ENCODE measurements around the gene SYPL2.

DNA sequence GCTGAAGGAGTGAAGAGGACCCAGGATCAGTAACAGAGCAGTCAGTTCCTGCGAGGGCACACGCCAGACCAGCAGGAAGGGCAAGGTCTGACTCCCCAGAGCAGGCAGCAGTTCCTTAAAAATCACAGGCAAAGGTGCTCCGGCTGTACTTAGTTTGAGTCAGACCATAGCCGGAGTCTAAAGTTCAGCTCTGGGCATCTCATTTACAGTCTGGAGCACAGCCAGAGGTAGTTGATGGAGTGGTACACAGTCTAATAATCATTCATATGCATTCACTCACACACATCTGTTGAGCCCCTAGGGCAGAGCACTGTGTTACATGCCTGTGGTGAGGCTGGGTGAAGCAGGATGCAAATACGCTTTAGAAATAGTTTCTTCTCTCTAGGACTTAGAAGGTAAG lies 50.5 kb downstream of the SYPL2 start:
- TF ChIP-seq JUND (IDR thresholded peaks at IDR 0.05), result no peak
- TF ChIP-seq, protein P1, sequence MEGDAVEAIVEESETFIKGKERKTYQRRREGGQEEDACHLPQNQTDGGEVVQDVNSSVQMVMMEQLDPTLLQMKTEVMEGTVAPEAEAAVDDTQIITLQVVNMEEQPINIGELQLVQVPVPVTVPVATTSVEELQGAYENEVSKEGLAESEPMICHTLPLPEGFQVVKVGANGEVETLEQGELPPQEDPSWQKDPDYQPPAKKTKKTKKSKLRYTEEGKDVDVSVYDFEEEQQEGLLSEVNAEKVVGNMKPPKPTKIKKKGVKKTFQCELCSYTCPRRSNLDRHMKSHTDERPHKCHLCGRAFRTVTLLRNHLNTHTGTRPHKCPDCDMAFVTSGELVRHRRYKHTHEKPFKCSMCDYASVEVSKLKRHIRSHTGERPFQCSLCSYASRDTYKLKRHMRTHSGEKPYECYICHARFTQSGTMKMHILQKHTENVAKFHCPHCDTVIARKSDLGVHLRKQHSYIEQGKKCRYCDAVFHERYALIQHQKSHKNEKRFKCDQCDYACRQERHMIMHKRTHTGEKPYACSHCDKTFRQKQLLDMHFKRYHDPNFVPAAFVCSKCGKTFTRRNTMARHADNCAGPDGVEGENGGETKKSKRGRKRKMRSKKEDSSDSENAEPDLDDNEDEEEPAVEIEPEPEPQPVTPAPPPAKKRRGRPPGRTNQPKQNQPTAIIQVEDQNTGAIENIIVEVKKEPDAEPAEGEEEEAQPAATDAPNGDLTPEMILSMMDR (IDR thresholded peaks at IDR 0.05 in 2 of 3, conservative IDR thresholded peaks at IDR 0.05 in 1 of 3; ENCODE audit: borderline replicate concordance in 1 of 3, insufficient read depth in 1 of 3, low read depth in 2 of 3, low read length in 2 of 3), result no peak
- TF ChIP-seq POLR2AphosphoS5 (IDR thresholded peaks at IDR 0.05; ENCODE audit: low read depth, low read length), result no peak
- TF ChIP-seq EZH2 (IDR thresholded peaks at IDR 0.05), result no peak
- no peak for TF ChIP-seq RAD21 (IDR thresholded peaks at IDR 0.05; ENCODE audit: low read depth)
- TF ChIP-seq POLR2A (IDR thresholded peaks at IDR 0.05; ENCODE audit: borderline replicate concordance, extremely low read depth, insufficient read depth, insufficient read length), result no peak
- TF ChIP-seq SP1 (IDR thresholded peaks at IDR 0.05; ENCODE audit: low read depth), result no peak
- TF ChIP-seq TCF7L2 (IDR thresholded peaks at IDR 0.05; ENCODE audit: borderline replicate concordance, extremely low read depth, insufficient read depth, insufficient read length), result no peak
- TF ChIP-seq CEBPB (IDR thresholded peaks at IDR 0.05; ENCODE audit: low read depth), result no peak
- TF ChIP-seq, protein P2, sequence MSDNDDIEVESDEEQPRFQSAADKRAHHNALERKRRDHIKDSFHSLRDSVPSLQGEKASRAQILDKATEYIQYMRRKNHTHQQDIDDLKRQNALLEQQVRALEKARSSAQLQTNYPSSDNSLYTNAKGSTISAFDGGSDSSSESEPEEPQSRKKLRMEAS (IDR thresholded peaks at IDR 0.05), result no peak
- no peak for TF ChIP-seq CBX3 (IDR thresholded peaks at IDR 0.05; ENCODE audit: low read depth)
